ENCODE measurements around the gene AKAP12. TPM values are rescaled to one million over a fixed set of nuclear protein-coding genes. Genes with fewer than 3 reads are reported as not detected.

Gene AKAP12
- total and polyA plus RNA-seq, 2 experiments from 2014 or later = 90.1 to 137 TPM

- TF ChIP-seq ZNF462 (CRISPR knock-in tag; IDR thresholded peaks at IDR 0.05) (no peak), NANOG (IDR thresholded peaks at IDR 0.05; ENCODE audit: borderline replicate concordance) (no peak), CTCF (conservative IDR thresholded peaks at IDR 0.05; ENCODE audit: low read depth in 2 of 2) (no peak), STAT1 (IDR thresholded peaks at IDR 0.05; ENCODE audit: unreplicated experiment) (no peak), ETS1 (IDR thresholded peaks at IDR 0.05) (no peak), CREB1 (CRISPR knock-in tag; IDR thresholded peaks at IDR 0.05; ENCODE audit: low read depth) (no peak)
- DNase-seq (ENCODE audit: low spot score) (no peak), ATAC-seq (no peak; the same call in 2 of the 3 replicates)
- Histone ChIP-seq H3K4me1 (ENCODE audit: insufficient read depth) (peaks cover 5% of the 10 kb centered on the region), H4K20me1 (replicated peaks; ENCODE audit: insufficient read depth) (peaks cover 20% of the 10 kb centered on the region), H3K4me3 (no peak overlapping the region), H3F3A (replicated peaks; ENCODE audit: low read depth) (no peaks in the 10 kb centered on the region), H3K36me3 (ENCODE audit: insufficient read depth) (no peaks in the 10 kb centered on the region), H3K27ac (ENCODE audit: low read depth) (no peak overlapping the region), H3K27me3 (ENCODE audit: insufficient read depth) (no peaks in the 10 kb centered on the region), H2AFZ (no peak overlapping the region), H3K79me2 (replicated peaks; ENCODE audit: insufficient read depth) (peaks cover 98% of the 10 kb centered on the region), H3K4me2 (no peak overlapping the region), H3K9me2 (ENCODE audit: insufficient read depth) (no peaks in the 10 kb centered on the region)
- H3K9me3 Mint-ChIP-seq = no peaks in the 10 kb centered on the region
- no peaks in the 10 kb centered on the region for H3K36me3 Mint-ChIP-seq (ENCODE audit: low read depth)
- no peak overlapping the region for H3K4me3 Mint-ChIP-seq
- peaks cover 17% of the 10 kb centered on the region for H3K4me1 Mint-ChIP-seq
- H3K27ac Mint-ChIP-seq = no peak overlapping the region
- H3K27me3 Mint-ChIP-seq (ENCODE audit: insufficient read depth, low read depth, poor library complexity) = peaks cover 1% of the 10 kb centered on the region
Observed at GRCh38 chr6:151247490-151247889, 7.7 kb downstream of the AKAP12 start.

Measured in GM23338 (cell line).